AG08395 (cell line): ENCODE data around the gene DAPK1.
A peak's percentile ranks its signal among the peaks of the same experiment; 100 is the strongest.
"Not testable (repeated sequence)": the region's sequence is repeated elsewhere in the genome, so short reads cannot be mapped to it uniquely, and the experiment has no call there.

Experiments
- DNase-seq: peaks from one replicate; pipeline ENCODE4 v3.0.0; 2012; ENCODE audit warnings: mixed read lengths, low spot score

DAPK1 gene

DNA sequence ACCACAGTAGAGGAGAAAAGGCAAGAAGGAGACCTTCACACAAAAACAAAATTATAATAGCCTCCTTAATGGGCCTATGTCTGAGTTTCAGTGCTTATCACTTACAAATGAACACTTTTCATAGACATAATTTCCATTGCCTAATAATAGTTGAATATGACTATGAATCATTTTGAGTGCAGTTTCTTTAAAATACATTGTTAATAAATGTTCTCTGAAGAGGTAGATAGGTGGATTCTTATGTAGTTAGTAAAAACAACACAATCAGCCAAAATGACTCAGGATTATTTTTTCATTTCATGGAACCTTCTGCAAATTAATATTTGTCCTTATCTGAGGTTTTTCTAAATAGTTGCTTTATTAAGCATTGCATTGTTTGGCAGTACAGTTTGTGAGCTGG, 45.6 kb downstream of the DAPK1 start:
- DNase-seq = no peak

DNA sequence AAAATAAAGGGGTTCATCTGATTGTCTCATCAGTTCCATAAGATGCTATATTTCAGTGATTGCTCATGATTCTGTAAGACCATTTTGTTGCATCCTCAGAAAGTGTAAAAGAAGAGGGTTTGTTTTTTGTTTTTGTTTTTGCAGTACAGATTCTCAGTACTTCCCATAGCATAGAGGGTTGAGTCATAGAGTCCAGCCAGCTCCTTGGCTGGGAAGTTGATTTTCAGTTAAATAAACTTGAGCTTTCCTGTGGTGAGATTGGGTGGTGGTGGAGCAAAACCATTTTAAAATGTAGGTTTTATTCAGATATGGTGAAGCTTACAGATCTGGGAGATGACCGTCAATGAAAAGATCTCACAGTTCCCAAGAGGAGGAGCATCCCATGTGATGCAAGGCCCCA, 48.2 kb downstream of the DAPK1 start:
- peak; percentile 9 for DNase-seq

DNA sequence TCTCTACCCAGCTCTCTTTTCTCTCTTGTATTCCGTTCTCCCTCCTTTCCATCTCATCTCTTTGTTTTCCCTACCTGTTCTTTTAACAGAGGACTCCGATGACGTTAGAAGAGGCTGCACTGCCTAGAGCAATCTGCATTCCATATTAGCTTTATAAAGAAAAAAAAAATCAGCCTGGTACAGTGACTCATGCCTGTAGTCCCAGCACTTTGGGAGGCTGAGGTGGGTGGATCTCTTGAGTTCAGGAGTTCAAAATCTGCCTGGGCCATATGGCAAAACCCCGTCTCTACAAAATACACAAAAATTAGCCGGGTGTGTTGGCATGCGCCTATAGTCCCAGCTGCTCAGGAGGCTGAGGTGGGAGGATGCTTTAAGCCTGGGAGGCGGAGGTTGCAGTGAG, 49.0 kb downstream of the DAPK1 start:
- no peak for DNase-seq

DNA sequence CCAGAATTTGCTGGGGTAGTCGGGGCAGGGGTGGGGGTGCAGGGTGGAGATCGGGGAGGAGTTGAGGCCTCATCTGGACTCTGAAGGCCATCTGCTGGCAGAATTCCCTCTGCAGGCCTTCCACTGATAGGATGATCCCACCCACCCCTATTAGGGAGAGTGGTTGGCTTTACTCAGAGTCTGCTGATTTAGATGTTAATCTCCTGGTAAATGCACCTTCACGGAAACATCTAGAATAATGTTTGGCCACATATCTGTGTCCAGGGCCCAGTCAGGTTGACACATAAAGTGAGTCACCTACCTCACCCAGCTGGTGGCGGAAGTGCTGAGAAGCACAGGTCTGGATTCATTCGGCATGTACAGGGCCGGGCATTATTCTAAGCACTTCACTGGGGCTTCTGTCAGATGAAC, 50.0 kb downstream of the DAPK1 start:
- DNase-seq = no peak

DNA sequence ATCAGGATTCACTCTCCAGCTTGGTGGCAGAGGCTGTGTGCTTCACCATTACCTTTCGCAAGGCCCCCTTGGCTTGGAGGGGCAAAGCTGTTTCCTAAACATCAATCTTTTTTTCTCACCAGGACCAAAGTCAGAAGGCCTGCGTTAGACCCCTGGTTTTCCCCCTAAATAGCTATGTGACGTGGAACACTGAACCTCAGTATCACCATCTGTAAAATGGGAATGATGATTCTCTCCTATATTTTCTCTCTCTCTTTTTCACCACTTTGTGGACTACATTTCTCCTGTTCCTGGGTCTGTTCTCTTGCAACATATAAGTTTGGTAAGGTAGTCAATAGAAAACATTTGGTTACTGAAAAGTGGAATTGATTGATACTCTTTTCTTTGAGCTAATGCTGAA, 50.5 kb downstream of the DAPK1 start:
- no peak for DNase-seq

DNA sequence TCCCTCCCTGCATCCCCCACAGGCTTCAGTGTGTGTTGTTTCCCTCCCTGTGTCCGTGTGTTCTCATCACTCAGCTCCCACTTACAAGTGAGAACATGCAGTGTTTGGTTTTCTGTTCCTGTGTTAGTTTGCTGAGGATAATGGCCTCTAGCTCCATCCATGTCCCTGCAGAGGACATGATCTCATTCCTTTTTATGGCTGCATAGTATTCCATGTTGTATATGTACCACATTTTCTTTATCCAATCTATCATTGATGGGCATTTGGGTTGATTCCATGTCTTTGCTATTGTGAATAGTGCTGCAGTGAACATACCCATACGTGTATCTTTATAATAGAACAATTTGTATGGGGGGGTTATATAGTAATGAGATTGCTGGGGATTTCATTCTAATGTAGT, 51.4 kb downstream of the DAPK1 start:
- not testable (repeated sequence) for DNase-seq

DNA sequence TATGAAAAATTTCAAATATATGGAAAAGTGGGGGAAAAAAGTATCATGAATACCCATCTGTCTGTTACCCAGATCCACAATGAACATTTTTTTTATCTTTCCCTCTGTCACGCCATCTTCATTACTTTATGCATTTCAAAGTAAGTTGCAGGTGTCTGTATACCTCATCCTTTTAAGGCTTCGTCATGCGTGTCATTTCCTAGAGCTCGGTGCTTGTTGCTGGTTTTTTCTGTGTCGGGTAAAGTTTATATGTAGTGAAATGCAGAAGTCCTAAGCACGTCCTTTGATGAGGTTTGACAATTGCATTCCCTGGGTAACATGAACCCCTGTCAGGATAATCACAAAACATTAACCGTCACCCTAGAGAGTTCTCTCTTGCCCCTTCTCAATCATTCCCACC, 52.1 kb downstream of the DAPK1 start:
- DNase-seq = no peak

DNA sequence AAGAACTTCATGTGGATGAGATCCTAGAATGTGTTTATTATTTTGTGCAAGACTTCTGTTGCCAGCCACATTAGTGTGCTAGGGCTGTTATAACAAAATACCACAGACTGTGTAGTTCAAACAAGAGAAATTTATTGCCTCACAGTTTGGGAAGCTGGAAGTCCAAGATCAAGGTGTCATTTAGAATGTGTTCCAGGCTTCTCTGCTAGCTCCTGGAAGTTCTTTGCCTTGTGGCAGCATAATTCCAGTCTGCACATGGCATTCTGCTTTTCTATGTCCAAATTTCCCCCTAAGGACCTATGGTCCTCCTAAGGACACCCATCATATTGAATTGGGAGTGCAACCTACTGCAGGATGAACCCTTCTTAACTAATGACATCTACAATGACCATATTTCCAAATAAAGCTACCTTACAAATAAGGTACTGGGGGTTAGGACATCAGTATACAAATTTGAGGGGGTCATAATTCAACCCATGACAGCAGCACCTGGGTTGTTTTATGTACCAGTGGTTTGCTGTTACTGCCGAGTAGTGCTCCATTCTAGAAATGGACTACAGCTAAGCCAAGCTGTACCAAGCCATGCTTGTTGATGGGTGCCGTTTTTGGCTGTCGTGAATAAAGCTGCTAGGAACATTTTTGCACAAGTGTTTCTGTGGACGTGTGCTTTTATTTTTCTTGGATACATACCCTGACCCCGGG, 52.7 kb downstream of the DAPK1 start:
- no peak for DNase-seq

DNA sequence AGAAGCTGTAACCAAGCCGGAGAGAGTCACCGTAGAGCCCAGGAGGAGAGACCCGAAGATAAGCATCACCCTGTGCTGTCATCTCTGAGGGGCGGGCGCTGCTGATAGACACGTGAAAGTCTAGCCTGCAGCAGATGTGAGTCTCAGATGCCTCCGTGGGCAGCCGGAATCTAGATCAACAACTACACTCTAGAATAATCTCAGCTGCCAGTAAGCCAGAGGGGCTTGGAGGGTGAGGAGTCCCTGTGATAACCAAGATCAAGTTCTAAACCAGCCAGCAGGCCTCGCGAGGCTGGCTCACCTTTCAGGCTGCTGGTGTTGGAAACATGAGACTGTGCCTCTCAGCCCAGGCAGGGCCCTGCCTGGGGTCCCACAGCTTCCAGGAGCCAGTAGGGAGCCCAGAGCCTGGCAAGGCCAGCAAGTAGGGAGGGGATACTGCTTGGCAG, 54.1 kb downstream of the DAPK1 start:
- no peak for DNase-seq

DNA sequence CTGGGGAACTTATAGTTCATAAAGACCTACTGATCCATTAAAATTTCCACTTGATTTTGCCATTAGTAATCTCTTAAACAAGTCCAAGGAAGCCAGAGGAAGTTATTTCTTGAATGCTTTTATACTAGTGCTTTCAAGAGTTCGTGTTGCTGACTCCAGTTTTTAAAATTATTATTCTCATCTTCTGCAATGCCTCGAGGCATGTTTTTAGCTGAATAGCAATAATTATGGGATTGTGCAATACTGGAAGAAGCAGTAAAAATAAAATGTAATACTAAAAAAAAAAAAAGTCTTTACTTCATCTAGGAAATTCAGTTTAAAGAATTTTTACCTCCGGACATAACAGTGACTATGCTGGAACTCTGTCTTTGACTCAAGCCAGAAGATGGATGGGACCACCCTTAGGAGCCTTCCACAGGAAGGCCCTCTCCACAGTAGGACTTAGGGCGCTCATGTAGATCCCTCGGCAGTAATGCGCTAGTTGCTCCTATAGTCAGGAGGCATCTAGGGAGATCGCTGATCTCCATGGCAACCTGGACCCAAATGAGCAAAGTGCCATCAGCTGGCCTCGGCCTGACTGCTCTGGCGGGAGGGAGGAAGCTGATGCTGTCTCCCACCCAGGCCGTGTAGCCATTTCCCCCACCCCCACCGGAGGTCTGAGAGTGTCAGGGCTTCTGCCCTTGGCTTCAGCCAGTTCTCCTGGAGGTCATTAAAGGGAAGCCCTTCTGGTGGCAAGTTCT, 56.7 kb downstream of the DAPK1 start:
- no peak for DNase-seq

DNA sequence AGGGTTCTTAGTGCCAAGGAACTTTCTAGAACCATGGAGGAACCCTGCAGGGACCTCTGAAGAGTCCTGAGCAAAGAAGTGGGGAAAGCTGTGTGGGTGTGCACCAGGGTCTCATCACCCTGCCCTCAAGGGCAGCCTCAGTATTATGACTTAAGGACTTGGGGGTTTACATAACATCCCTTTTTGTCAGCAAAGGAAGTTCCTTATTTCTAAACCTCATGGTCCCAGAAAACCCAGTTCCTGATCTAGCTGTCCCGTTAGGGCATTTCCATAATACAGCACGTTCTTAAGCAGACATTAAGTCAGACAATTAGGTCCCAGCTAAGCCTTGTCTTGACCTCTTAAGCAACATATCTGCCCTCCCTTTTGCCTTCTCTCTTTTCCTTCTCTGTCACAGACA, 57.3 kb downstream of the DAPK1 start:
- no peak for DNase-seq

DNA sequence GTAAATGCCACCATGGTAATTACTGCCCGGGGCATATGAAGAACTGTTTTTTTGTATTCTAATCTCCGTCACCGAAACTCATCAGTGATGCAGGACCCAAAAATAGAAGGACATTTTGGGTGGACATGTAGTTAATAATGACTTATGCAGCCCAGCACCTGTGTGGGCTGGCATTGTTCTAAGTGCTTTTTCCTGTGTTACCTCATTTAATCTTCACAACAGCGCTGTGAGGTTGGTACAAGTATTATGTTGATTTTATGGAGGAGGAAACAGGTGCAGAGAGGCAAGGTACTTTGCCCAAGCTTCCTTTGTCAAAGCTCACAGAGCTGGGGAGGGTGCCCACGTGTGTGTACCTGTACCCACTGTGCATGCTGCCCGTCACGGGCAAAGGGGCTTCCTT, 58.4 kb downstream of the DAPK1 start:
- no peak for DNase-seq

DNA sequence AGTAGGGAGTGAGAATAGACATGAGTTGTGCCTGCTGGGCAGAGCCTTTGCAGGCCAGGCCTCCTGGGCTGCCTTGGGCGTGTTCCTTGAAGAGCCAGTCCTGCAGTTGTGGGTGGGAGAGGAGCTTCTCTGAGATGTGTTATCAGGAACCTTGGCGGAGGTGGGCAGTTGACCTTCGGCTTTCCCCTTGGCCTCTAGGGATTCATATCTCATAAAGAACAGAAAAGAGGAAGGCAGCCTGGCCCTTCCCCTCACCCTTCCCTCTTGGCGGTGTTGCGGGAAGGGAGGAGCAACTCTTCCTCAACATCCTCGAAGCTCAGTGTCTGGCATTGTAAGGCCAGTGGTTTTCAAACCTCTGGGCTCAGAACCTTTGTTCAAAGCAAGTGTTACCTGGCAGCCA, 59.2 kb downstream of the DAPK1 start:
- no peak for DNase-seq

DNA sequence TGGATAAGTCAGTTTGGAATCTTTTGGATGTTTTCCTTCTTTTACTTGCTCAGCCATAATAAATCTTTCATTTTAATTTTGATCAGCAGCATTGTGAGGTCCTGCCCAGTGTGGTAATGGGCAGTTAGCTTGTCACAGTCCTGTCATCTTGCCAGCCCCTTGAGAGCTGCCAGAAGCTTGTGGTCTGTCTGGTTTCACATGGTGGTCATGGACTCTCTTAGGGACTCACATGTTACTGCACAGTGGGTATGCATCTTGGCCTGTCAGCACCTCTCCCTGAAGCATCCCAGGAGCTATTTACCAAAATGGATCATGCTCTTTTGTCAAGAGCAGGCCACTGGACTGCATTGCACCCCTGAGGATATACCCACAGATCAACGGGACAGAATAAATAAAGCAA, 60.3 kb downstream of the DAPK1 start:
- DNase-seq = peak; percentile 36

DNA sequence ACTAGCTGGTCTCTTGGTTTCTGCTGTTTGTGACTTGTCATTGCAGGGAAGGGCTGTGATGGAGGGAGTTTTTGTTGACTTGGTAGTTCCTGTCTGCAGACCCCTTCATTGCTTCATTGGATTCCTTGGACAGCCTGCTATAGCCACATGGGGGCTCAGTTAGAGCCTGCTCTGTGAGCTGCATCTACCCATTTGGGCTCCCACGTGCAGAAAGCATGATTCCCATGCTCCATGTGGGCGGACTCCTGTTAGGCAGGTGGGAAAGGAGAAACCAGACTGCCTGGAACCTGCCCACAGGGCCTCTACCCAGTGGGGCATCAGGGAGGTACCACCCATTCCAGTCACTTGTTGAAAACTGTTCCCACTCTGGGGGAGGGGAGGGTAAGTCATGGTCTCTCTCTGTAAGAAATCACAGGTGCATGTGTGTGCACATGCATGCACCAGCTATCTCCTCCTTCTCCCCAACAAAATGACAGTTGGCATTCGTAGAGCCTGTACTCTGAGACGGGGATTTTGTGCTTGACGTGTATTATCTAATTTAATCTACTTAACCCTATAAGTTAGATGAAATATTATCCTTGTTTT, 61.0 kb downstream of the DAPK1 start:
- DNase-seq = no peak

DNA sequence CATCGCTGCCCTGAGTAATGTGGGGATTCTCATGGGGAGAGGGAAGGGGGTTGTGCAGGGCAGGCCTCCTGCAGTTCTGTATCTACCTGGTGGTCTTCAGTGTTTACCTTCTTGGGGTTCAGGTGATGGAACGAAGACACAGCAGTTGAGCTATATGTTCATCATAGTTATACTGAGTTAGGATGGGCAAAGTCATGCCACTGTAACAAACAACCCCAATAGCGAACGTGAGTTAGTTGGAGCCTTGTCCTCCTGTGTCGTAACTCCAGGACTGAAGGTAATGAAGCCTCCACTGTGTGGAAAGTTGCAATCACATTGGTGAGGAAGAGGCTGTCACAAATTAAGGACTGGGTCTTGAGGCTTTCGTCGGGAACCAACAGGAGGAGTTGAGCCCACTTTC, 64.4 kb downstream of the DAPK1 start:
- no peak for DNase-seq

DNA sequence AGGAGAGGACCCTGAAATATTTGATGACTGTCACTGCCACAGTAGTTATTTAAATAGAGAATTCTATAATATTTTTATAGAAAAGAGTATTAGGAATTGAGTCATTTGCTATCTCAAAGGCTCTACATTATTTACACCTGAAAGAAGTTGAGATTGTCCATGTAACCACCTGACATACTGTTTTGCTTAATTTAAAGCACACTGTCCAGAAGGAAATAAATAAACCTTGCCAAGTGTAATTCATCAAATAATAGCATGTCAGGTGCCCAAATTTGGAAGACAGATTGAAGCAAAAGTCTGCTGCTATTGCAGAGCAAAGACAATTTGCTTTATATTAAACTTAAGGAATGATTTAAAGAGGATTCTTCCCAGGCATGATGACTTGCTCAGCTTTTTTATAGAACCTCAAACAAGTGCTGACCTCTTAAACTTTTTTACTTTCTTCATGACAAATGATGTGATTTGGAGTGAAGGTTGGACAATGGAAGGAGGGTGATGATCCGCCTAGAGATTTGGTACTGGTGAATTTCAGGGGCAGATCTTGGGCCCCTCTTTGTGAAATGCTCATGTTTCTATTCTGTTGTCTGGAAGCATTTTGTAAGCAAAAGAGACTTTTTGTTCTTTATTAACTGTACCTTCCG, 65.0 kb downstream of the DAPK1 start:
- no peak for DNase-seq

DNA sequence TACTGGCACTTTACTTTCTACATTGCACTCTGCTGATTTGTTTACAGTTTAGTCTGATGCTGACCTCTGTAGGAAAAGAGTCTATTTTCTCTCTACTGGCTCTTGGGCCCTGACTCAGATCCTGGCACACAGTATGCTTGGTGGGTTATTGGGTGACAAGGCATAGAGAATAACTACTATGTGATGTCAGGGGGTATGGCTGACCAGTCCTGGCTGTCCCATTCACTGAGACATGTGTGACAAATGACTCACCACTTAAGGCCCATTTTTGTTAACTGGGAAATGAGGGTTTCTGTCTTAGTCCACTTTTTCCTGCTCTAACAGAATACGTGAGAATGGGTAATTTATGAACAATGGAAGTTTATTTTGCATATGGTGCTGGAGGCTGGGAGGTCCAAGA, 66.4 kb downstream of the DAPK1 start:
- peak; percentile 68 for DNase-seq

DNA sequence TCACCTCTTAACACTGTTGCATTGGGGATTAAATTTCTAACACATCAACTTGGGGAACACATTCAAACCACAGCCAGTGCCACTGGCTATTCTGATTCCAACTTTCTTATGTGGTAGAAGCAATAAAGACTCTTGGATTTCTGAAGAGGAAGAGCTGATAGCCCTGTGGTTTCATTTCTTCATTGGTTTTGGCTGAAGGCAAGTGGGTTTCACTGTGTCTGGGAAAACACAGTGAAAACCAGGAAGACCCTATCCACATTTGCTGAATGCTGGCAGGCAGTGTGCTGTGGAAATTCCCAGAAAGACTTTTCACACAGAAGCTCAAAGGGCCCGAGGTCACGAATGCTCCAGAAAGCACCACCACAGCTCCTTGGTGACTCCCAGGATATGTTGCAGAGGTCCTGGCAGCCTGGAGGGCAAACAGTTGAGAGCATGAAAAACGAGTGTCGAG, 67.1 kb downstream of the DAPK1 start:
- DNase-seq = no peak

DNA sequence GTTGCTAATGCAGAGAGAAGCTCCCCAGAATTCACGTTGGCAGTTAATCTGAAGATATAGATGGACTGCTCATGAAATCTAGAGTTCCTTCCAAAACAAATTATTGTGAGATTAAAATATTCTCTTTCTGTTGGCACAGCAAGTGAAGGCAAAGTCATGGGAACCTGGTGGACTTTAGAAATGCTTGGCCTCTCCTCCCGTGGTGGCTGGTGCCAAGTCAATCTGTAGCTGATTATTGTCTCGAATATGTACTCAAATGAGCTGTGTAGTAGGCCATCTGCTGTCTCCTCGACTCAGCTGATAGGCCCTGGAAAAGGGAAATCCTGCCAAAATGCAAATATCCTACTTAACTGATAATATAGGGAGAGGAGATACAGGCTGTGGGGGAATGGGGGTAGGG, 69.3 kb downstream of the DAPK1 start:
- DNase-seq = peak; percentile 18

DNA sequence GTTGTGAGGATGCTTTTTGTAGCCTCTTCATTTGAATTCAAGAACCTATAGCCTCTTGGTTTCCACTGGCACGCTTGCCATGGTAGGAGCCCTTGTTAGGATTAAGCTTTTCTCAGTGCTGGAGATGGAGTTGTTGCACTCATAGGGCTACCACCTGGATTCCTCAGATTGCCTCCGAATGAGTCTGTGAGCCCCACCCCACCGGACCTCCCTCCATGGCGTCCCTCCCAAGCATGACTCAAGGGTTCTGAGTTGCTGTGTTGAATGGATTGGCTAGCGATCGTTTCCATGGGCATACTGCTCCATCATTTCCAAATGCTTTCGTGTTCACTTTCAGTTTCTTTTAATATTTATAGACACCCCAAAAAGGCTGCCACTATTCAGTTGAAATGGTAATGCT, 69.9 kb downstream of the DAPK1 start:
- DNase-seq = peak; percentile 77

DNA sequence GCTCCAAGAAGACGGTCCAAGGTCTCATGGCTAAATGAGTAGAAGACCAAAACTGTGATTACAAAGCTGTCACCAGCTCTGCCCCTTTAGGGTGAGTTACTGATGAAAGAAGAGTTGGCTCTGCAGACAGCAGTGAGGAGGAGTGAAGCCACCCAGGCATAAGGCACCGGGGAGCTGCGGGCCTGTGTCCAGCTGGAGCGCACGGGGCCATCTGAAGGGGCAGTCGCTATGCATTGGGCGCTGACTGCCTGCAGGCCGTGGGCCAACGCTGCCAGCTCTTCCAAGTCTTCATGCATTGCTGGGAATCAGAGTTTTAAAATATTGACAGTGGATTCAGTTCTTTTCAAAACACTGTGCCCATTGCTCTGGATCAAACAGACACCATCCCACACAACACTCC, 70.3 kb downstream of the DAPK1 start:
- DNase-seq = no peak

DNA sequence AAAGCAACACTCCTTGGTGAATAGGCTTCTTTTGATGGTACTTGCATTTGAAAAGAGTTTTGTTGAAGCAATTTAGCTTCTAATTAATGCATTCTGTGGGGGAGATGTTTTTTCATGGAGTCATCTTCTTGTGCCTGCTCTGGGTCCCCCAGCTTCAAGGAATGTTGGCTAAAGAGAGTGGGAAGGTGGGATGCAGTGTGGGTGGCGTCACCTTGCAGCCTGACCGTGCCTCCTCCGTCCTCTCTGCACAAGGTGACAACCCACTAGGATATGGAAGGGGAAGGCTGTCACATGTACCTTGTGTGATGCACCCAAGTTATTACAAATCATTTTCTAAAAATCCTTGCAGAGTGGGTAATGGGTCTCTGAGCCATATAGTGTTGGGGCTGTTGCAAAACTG, 70.7 kb downstream of the DAPK1 start:
- no peak for DNase-seq
